Measurements from ENCODE around the gene GPR25. TPM values are rescaled to one million over a fixed set of nuclear protein-coding genes. Genes with fewer than 3 reads are reported as not detected.

Gene GPR25
- polyA plus RNA-seq, 1 donor, result not detected

- no peak for DNase-seq
These were observed 22.1 kb downstream of the GPR25 start, which contains the start of gene INAVA for GRCh38 chr1:200894712-200895442. Gene INAVA, plus strand, starts transcription at chr1:200894900. Its CDS starts 3,501 bp downstream, at chr1:200898401.

GRCh38 chr1:200895443-200895789 lies 22.6 kb downstream of the GPR25 start:
- no peak for DNase-seq

GRCh38 chr1:200895801-200896530 lies 23.2 kb downstream of the GPR25 start:
- DNase-seq, result no peak

- no peak for DNase-seq
These were observed 23.9 kb downstream of the GPR25 start for GRCh38 chr1:200896531-200897196.

- DNase-seq, result no peak
These were observed 24.5 kb downstream of the GPR25 start for GRCh38 chr1:200897259-200897658.

GRCh38 chr1:200899015-200899386 lies 26.2 kb downstream of the GPR25 start:
- no peak for DNase-seq

- no peak for DNase-seq
These were observed 26.7 kb downstream of the GPR25 start for GRCh38 chr1:200899451-200899915.

- DNase-seq, result no peak
These were observed 27.4 kb downstream of the GPR25 start for GRCh38 chr1:200899954-200900867.

GRCh38 chr1:200900877-200901276 lies 28.1 kb downstream of the GPR25 start:
- DNase-seq, result no peak

GRCh38 chr1:200901350-200901749 lies 28.6 kb downstream of the GPR25 start:
- no peak for DNase-seq

GRCh38 chr1:200901796-200902444 lies 29.1 kb downstream of the GPR25 start:
- DNase-seq, result no peak

GRCh38 chr1:200903793-200904192 lies 31.0 kb downstream of the GPR25 start:
- no peak for DNase-seq

- no peak for DNase-seq
These were observed 32.0 kb downstream of the GPR25 start for GRCh38 chr1:200904772-200905171.

- DNase-seq, result no peak
These were observed 32.8 kb downstream of the GPR25 start for GRCh38 chr1:200905411-200906052.

GRCh38 chr1:200906491-200906890 lies 33.7 kb downstream of the GPR25 start:
- no peak for DNase-seq

- no peak for DNase-seq
These were observed 34.9 kb downstream of the GPR25 start for GRCh38 chr1:200907611-200908097.

GRCh38 chr1:200908191-200908868 lies 35.5 kb downstream of the GPR25 start:
- no peak for DNase-seq

GRCh38 chr1:200909071-200909470 lies 36.3 kb downstream of the GPR25 start:
- DNase-seq, result no peak

GRCh38 chr1:200909757-200910239 lies 37.0 kb downstream of the GPR25 start:
- DNase-seq, result no peak

GRCh38 chr1:200911361-200911760 lies 38.6 kb downstream of the GPR25 start:
- DNase-seq, result no peak
